ENCODE data around the gene FAM13A. TPM values are rescaled to one million over a fixed set of nuclear protein-coding genes. Genes with fewer than 3 reads are reported as not detected.
A peak's percentile ranks its signal among the peaks of the same experiment; 100 is the strongest.

Gene FAM13A
- total RNA-seq, 4 donors from 2014 or later = 17.7 to 80.3 (median 46.2) TPM

- Histone ChIP-seq H3K27me3 (no peaks in the 10 kb centered on the region), H3K36me3 (peaks cover 0 to 1% of the 10 kb centered on the region in 2 donors), H3K9me3 (no peaks in the 10 kb centered on the region), H3K4me3 (no peak overlapping the region), H3K27ac (no peak overlapping the region), H3K4me1 (no peaks in the 10 kb centered on the region)
- intact Hi-C loops (cut with DNase I; ENCODE audit: low total_unique reads) = no loop called here
- no peak for TF ChIP-seq CTCF (IDR thresholded peaks at IDR 0.05)
- no peak for TF ChIP-seq POLR2A (IDR thresholded peaks at IDR 0.05)
- DNase-seq = no peak
These were observed 313.3 kb downstream of the FAM13A start for GRCh38 chr4:88743696-88744095.

GRCh38 chr4:88742561-88742960 is 314.4 kb downstream of the FAM13A start:
- no peak overlapping the region for H3K4me3 ChIP-seq
- H3K27ac ChIP-seq = no peak overlapping the region
- intact Hi-C loops (cut with DNase I; ENCODE audit: low total_unique reads) = no loop called here
- H3K9me3 ChIP-seq = no peaks in the 10 kb centered on the region
- peaks cover 0 to 1% of the 10 kb centered on the region in 2 donors for H3K36me3 ChIP-seq
- no peaks in the 10 kb centered on the region for H3K27me3 ChIP-seq
- DNase-seq = no peak
- peaks cover 0 to 3% of the 10 kb centered on the region in 2 donors for H3K4me1 ChIP-seq
- TF ChIP-seq POLR2A (IDR thresholded peaks at IDR 0.05) (no peak), CTCF (IDR thresholded peaks at IDR 0.05) (no peak)

GRCh38 chr4:88738180-88738579 is 318.8 kb downstream of the FAM13A start:
- Histone ChIP-seq H3K27me3 (no peaks in the 10 kb centered on the region), H3K9me3 (no peaks in the 10 kb centered on the region), H3K4me3 (no peak overlapping the region), H3K4me1 (peaks cover 0 to 20% of the 10 kb centered on the region in 2 donors), H3K27ac (peak overlapping the region; percentile 30 to 58), H3K36me3 (no peaks in the 10 kb centered on the region)
- TF ChIP-seq CTCF (IDR thresholded peaks at IDR 0.05) (no peak), POLR2A (IDR thresholded peaks at IDR 0.05) (no peak)
- no peak for DNase-seq
- intact Hi-C loops (cut with DNase I; ENCODE audit: low total_unique reads) = no loop called here

GRCh38 chr4:88737307-88737941 is 319.6 kb downstream of the FAM13A start:
- no peaks in the 10 kb centered on the region for H3K27me3 ChIP-seq
- peak; percentile 71 to 78 for DNase-seq
- no peaks in the 10 kb centered on the region for H3K36me3 ChIP-seq
- peak overlapping the region; percentile 30 to 58 for H3K27ac ChIP-seq
- intact Hi-C loops (cut with DNase I; ENCODE audit: low total_unique reads) = no loop called here
- TF ChIP-seq POLR2A (IDR thresholded peaks at IDR 0.05) = no peak
- TF ChIP-seq CTCF (IDR thresholded peaks at IDR 0.05) = no peak
- peak overlapping the region in 1 of 2 donors; percentile 17 for H3K4me3 ChIP-seq
- peaks cover 0 to 20% of the 10 kb centered on the region in 2 donors for H3K4me1 ChIP-seq
- H3K9me3 ChIP-seq = no peaks in the 10 kb centered on the region

- DNase-seq = no peak
- no peak overlapping the region for H3K4me3 ChIP-seq
- H3K27me3 ChIP-seq = no peaks in the 10 kb centered on the region
- no peak for TF ChIP-seq CTCF (IDR thresholded peaks at IDR 0.05)
- no peak for TF ChIP-seq POLR2A (IDR thresholded peaks at IDR 0.05)
- no peaks in the 10 kb centered on the region for H3K9me3 ChIP-seq
- peaks cover 0 to 20% of the 10 kb centered on the region in 2 donors for H3K4me1 ChIP-seq
- H3K27ac ChIP-seq = peak overlapping the region; percentile 46 to 58
- H3K36me3 ChIP-seq = no peaks in the 10 kb centered on the region
- intact Hi-C loops (cut with DNase I; ENCODE audit: low total_unique reads) = no loop called here
These were observed 320.7 kb downstream of the FAM13A start for GRCh38 chr4:88736264-88736663.

Measured in uterus (tissue), 4 donors.